ENCODE data around the gene LARP4. TPM values are rescaled to one million over a fixed set of nuclear protein-coding genes. Genes with fewer than 3 reads are reported as not detected.

LARP4 gene
- total RNA-seq, 1 donor: 37.6 TPM

DNA sequence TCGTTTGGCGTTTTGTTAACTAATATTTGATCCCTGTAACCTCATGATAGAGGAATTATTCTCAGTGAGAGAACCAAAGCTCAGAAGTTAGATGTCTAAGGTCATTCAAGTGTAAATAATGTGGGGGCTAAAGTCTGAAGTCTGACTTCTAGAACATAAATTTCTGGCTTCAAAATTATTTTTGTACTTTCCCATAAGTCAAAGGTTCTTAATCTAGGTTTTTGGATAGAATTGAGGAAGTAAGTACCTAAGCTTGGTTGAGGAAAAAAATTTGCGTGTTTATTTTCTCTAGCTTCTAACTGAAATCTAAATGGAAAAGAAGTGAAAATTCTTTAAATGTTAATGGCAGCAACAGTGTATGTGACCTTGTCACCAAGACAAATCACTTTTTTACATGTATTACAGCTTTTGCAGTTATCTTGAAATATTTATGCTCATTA, 2.3 kb downstream of the LARP4 start:
- Histone ChIP-seq H3K27ac (ENCODE audit: low read depth, low read length) (peak overlapping the region; percentile 83), H2AFZ (ENCODE audit: low read length) (no peak overlapping the region), H3K36me3 (ENCODE audit: insufficient read depth, low read length) (peaks cover 2% of the 10 kb centered on the region), H3K4me1 (ENCODE audit: insufficient read depth, low read length) (peaks cover 22% of the 10 kb centered on the region), H3K4me3 (ENCODE audit: insufficient read depth, low read length) (peak overlapping the region; percentile 99), H3K27me3 (ENCODE audit: insufficient read depth, low read length) (no peaks in the 10 kb centered on the region), H3K9me3 (ENCODE audit: low read depth, low read length) (no peaks in the 10 kb centered on the region), H3K79me2 (ENCODE audit: insufficient read depth, low read length) (peaks cover 72% of the 10 kb centered on the region), H4K20me1 (ENCODE audit: insufficient read depth, low read length) (peaks cover 23% of the 10 kb centered on the region), H3K4me2 (ENCODE audit: insufficient read depth, low read length) (peak overlapping the region; percentile 87)
- peak; percentile 45 for DNase-seq (ENCODE audit: insufficient read length, low spot score, missing footprints)
- TF ChIP-seq, protein P1, sequence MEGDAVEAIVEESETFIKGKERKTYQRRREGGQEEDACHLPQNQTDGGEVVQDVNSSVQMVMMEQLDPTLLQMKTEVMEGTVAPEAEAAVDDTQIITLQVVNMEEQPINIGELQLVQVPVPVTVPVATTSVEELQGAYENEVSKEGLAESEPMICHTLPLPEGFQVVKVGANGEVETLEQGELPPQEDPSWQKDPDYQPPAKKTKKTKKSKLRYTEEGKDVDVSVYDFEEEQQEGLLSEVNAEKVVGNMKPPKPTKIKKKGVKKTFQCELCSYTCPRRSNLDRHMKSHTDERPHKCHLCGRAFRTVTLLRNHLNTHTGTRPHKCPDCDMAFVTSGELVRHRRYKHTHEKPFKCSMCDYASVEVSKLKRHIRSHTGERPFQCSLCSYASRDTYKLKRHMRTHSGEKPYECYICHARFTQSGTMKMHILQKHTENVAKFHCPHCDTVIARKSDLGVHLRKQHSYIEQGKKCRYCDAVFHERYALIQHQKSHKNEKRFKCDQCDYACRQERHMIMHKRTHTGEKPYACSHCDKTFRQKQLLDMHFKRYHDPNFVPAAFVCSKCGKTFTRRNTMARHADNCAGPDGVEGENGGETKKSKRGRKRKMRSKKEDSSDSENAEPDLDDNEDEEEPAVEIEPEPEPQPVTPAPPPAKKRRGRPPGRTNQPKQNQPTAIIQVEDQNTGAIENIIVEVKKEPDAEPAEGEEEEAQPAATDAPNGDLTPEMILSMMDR (IDR thresholded peaks at IDR 0.05; ENCODE audit: extremely low read depth, low read depth, low read length): no peak

DNA sequence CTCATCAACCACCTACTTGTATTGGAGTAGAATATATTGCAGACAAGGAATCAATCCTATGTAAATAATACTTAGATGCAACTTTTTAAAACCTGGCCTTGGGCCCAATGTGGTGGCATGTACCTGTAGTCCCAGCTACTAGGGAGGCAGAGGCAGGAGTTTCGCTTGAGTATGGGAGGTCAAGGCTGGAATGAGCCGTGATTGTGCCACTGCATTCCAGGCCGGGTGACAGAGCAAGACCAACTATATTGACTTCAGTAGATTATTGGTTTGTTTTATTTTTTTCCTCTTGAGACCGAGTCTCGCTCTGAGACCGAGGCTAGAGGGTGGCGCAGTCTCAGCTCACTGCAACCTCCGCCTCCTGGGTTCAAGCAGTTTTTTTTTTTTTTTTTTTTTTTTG, 3.6 kb downstream of the LARP4 start:
- no peak overlapping the region for H3K4me2 ChIP-seq (ENCODE audit: insufficient read depth, low read length)
- no peak for DNase-seq (ENCODE audit: insufficient read length, low spot score, missing footprints)
- H2AFZ ChIP-seq (ENCODE audit: low read length): no peak overlapping the region
- H3K4me3 ChIP-seq (ENCODE audit: insufficient read depth, low read length): no peak overlapping the region
- peaks cover 22% of the 10 kb centered on the region for H3K4me1 ChIP-seq (ENCODE audit: insufficient read depth, low read length)
- H4K20me1 ChIP-seq (ENCODE audit: insufficient read depth, low read length): peaks cover 34% of the 10 kb centered on the region
- no peaks in the 10 kb centered on the region for H3K27me3 ChIP-seq (ENCODE audit: insufficient read depth, low read length)
- peaks cover 2% of the 10 kb centered on the region for H3K36me3 ChIP-seq (ENCODE audit: insufficient read depth, low read length)
- TF ChIP-seq, protein P1 (IDR thresholded peaks at IDR 0.05; ENCODE audit: extremely low read depth, low read depth, low read length): no peak
- no peak overlapping the region for H3K27ac ChIP-seq (ENCODE audit: low read depth, low read length)
- peaks cover 85% of the 10 kb centered on the region for H3K79me2 ChIP-seq (ENCODE audit: insufficient read depth, low read length)
- no peaks in the 10 kb centered on the region for H3K9me3 ChIP-seq (ENCODE audit: low read depth, low read length)

DNA sequence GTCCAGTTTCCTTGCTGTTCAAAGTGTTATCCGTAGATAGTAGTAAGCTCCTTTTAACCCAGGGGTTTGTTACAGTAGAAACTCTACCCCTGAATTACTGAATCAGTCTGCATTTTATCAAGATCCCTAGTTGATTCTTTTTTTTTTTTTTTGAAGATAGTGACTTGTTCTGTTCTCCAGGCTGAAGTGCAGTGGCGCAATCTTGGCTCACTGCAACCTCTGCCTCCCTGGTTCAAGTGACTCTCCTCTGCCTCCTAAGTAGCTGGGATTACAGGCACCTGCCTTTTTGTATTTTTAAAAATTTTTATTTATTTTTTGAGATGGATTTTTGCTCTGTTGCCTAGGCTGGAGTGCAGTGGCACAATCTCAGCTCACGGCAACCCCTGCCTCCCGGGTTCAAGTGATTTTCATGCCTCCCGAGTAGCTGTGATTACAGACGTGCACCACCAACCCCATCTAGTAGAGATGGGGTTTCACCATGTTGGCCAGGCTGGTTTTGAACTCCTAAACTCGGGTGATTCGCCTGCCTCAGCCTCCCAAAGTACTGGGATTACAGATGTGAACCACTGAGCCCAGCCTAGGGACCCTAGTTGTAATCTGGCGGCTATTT, 10.5 kb downstream of the LARP4 start:
- Histone ChIP-seq H3K4me1 (ENCODE audit: insufficient read depth, low read length) (no peaks in the 10 kb centered on the region), H4K20me1 (ENCODE audit: insufficient read depth, low read length) (peaks cover 47% of the 10 kb centered on the region), H3K27ac (ENCODE audit: low read depth, low read length) (no peak overlapping the region), H3K27me3 (ENCODE audit: insufficient read depth, low read length) (no peaks in the 10 kb centered on the region), H2AFZ (ENCODE audit: low read length) (no peak overlapping the region), H3K9me3 (ENCODE audit: low read depth, low read length) (no peaks in the 10 kb centered on the region), H3K79me2 (ENCODE audit: insufficient read depth, low read length) (peaks cover 99% of the 10 kb centered on the region), H3K4me2 (ENCODE audit: insufficient read depth, low read length) (no peak overlapping the region), H3K4me3 (ENCODE audit: insufficient read depth, low read length) (no peak overlapping the region), H3K36me3 (ENCODE audit: insufficient read depth, low read length) (peaks cover 7% of the 10 kb centered on the region)
- DNase-seq (ENCODE audit: insufficient read length, low spot score, missing footprints): no peak
- TF ChIP-seq, protein P1 (IDR thresholded peaks at IDR 0.05; ENCODE audit: extremely low read depth, low read depth, low read length): no peak

DNA sequence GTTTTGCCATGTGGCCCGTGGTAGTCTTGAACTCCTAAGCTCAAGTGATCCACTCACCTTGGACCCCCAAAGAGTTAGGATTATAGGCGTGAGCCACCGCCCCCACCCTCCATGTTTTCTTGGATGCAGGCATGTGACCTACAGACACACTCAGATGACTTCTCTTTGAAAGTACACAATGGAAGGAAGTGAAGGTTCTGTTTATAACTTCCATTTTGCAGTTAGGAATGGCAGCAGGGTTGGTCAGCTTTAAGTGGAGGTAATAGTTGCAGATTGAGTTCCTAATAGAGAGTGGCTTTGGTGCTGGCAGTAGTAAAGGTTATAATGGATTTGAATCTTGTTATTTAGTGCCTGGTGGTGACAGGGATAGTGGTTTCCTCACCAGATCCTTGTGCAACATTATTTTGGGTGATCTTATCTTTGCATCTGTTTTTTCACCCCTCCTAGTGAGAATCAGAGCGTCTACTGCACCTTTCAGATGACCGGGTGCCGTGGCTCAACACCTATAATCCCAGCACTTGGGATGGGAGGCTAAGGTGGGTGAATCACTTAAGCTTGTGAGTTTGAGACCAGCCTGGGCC, 15.3 kb downstream of the LARP4 start:
- no peak overlapping the region for H3K4me3 ChIP-seq (ENCODE audit: insufficient read depth, low read length)
- no peak overlapping the region for H3K27ac ChIP-seq (ENCODE audit: low read depth, low read length)
- no peak overlapping the region for H3K4me2 ChIP-seq (ENCODE audit: insufficient read depth, low read length)
- H4K20me1 ChIP-seq (ENCODE audit: insufficient read depth, low read length): peaks cover 45% of the 10 kb centered on the region
- H2AFZ ChIP-seq (ENCODE audit: low read length): no peak overlapping the region
- TF ChIP-seq, protein P1 (IDR thresholded peaks at IDR 0.05; ENCODE audit: extremely low read depth, low read depth, low read length): no peak
- DNase-seq (ENCODE audit: insufficient read length, low spot score, missing footprints): no peak
- peaks cover 97% of the 10 kb centered on the region for H3K79me2 ChIP-seq (ENCODE audit: insufficient read depth, low read length)
- H3K4me1 ChIP-seq (ENCODE audit: insufficient read depth, low read length): no peaks in the 10 kb centered on the region
- no peaks in the 10 kb centered on the region for H3K9me3 ChIP-seq (ENCODE audit: low read depth, low read length)
- H3K36me3 ChIP-seq (ENCODE audit: insufficient read depth, low read length): peaks cover 16% of the 10 kb centered on the region
- H3K27me3 ChIP-seq (ENCODE audit: insufficient read depth, low read length): no peaks in the 10 kb centered on the region

All from osteoblast (primary cell).